GM19099 (cell line): ENCODE measurements around the gene ZNF318.

ENCODE experiments used
- POLR2A ChIP-seq: IDR thresholded peaks from 3 replicates; pipeline ENCODE4 v1.6.1; 2011; ENCODE audit warnings: low read depth; ENCODE audit not compliant: insufficient read length; ENCODE audit errors: extremely low read depth

ZNF318 gene

DNA sequence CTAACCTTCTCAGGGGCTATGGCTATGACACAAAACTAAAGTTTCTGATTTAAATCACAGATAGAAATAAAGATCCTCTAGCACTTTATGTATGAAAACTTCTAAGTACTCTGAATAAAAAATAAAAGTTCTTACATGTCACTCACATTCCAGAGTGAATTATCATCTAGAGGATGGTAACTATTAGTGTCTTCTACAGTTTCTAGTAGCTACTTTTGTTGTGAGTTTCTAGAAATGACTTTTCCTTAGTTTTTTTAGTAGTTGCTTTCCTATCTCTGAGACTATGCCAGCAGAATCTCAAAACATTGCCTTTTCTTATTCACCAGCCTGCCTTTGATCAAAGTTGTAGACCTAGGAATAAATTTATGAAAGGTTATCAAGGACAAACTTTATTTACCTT, 10.1 kb downstream of the ZNF318 start:
- no peak for TF ChIP-seq POLR2A

DNA sequence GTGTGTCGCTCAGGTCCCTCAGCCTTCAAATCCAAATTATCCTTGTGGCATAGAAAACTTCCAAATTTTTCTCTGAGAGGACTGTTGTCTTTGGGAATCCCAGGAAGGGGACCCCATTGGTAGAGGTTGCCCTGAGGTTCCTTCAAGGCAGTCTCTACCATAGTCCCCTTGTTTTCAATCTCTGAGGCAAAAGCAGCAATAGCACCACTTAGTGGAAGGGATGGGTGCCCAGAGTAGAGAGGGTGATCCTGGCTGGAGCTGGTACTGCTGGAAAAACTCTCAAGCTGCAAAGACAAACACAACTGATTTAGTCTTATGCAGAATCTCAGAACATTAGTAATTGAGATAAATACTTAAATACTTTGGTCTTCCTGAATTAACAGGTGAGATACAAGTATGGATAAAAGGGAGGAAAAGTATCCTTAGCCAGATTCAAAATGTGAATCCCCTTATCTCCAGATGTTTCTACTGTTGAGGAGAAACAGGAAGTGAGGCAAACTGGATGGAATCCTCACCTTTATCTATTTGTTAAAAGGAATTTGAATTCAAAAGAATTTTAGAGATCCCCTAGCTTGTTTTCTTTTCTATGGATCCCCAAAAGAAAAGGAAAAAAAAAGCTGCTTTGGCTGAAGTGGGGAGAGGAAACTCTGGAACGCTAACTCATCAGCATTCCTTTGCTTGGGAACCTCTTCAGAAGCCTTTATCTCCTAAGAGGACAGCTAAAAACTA, 13.4 kb downstream of the ZNF318 start:
- no peak for TF ChIP-seq POLR2A

DNA sequence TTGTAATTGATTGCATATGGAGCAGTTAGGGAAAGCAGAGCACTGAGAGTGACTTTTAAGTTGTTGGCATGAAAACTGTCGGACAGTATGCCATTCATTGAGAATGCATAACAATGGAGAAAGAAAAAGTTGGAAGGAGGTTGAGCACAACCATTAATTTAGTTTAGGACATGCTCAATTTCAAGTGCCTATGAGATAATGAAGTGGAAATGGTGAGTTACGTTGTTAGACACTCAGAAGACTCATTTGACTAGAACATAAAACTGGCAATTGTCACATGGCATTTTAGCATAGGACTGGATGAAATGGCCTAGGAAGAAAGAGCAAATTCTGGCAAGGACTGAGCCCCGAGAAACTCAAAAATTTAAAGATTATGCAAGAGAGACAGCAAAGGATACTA, 22.0 kb downstream of the ZNF318 start:
- no peak for TF ChIP-seq POLR2A

DNA sequence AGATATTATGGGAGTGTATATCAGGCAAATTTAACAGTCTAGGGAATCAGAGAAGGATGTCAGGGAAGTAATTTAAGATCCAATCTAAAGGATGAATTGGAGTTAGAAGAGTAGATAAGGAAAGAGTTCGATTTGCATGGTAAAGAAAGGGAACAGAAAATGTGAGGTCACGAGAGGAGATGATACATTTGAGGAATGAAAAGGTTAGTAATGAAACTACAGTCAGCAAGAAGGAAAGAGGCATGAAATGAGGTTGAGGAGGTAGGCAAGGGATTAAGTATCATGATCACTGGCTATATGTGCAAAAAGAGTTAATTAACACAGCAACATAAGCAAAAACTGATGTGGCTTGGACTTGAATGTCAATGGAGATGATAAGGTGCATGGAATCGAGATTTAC, 22.4 kb downstream of the ZNF318 start:
- TF ChIP-seq POLR2A: no peak

DNA sequence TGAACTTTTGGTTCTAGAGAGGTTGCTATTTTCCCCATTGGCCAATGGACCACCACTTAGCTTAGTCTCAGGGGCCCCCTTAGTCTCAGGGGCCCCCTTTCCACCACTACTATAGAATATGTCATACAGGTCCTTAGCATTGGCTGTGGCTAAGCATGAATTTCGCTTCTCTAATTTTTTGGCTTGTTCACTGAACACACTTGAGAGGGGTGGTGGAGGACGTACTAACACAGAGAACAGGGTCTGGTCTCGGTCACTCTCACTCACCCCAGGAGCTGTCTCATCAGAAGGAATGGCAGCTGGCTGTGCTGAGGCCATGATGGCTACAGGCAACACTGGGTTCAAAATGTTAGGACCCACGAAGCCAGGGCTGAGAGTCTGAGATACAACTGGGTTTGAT, 30.3 kb downstream of the ZNF318 start:
- peak; percentile 31 for TF ChIP-seq POLR2A

DNA sequence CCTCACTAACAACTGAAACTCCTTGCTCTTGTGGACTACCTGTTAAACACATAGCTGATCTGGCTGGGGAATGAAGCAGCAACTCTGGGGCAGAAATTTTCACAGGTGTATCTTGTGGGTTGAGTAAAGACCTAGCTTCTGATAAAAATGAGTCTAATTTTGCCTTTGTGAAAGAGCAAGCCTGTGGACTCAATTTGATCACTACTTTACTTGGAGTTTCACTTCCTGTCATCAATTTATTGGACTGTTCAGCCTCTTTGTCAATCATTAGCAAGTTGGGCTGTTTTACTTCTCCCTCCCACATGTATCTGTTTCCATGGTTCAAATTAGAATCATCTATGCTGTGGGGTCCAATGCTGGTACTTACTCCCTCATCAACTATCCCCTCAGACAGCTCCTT, 31.2 kb downstream of the ZNF318 start:
- TF ChIP-seq POLR2A: peak; percentile 49

DNA sequence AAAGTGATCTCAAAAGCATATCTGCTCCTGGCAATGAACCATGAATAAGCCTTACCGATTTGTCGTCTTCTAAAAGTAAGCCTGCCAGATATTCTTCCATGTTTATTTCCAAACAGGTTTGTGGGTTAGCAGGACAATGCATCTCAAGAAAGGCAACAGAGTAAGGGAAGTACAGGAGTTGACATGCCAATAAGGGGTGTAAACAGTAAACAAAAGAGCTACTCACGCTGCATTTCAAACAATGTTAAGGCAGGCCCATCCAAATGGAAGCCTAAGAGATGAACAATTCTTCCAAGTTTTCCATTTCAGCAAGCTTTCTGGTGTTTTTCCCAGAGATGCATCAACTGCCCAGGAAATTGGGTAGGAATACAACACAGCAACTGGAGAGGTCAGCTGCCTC, 33.1 kb downstream of the ZNF318 start:
- TF ChIP-seq POLR2A: no peak

DNA sequence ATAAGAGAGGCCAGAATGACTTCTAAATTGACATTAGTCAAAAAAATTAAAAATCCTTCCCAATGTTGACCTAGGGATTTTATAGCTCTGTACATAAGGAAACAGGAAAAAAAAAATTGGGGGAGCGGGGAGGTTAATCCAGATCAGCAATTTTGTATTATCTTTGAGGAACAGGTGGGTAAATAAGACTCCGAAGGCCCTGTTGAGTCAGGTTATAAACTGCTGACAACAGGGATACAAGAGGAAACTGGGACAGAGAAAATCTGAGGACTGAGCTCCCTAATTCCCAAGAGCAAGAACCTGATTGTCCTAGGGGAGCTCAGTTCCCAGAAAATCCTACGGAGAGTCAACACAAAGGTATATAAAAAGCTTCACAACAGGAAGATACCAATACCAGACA, 34.0 kb downstream of the ZNF318 start:
- no peak for TF ChIP-seq POLR2A

DNA sequence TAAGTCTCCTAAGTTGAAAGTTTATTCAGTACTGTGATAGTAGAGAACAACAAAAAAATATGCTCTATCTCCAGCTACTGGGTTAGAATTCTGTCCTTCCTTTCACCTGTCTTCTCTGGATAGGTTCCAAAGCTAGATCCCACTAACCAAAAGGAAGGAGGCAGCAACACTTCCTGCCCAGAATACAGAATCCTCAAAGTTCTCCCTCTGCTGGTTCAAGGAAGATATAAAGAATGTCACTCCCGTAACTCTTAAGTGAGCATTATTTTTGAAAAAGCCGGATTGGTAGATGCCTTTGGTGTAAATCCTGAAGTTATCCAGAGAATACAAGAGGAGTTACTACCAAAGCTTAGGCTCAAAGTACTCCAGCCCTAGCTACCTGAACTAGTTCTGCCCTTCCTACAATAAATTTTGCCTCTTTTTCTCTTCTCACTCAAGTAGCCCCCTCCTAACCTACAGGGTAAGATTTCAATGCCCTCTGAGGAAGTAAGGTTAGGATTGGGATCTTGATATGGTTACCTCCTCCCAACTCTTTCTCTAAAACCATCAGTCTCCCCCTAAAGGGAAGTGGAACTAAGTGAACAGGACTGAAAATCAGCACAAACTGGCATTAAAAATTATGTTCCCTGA, 34.9 kb downstream of the ZNF318 start:
- TF ChIP-seq POLR2A: no peak

DNA sequence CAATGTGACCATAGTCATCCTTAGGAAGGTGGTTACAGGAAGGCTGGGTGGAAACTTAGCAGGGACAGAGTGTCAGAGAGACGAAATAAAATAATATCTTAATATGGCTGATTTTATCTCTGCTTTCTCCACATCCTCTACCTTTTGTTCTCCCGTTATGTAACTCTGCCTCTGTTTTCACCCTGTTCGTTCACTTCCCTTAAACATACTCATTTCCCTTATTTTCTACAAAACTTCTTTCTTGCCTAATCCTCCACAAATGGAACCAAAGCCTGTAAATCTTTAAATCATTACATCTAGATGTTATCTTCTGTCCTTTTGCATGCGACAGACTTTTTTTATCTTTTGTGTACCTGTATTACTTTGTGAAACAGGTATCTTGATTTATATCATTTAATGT, 37.6 kb downstream of the ZNF318 start:
- TF ChIP-seq POLR2A: no peak

DNA sequence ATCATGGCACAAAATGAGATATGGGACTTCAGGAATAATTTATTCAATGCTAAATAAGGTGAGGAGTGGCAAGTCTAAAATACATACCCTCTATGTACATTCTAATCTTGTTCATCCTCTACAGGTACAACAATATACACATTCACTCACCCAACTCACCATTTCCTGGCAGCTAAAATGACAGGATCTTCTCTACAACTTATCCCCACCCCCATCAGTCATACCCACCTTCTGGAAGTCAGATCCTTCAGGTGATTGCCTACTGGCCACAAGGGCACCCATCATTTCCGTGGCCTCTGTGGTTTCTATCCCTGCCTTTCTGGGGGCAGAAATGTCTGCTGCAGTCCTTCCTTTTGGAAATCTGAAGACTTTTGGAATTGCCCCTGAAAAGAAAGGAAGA, 38.0 kb downstream of the ZNF318 start:
- TF ChIP-seq POLR2A: no peak

DNA sequence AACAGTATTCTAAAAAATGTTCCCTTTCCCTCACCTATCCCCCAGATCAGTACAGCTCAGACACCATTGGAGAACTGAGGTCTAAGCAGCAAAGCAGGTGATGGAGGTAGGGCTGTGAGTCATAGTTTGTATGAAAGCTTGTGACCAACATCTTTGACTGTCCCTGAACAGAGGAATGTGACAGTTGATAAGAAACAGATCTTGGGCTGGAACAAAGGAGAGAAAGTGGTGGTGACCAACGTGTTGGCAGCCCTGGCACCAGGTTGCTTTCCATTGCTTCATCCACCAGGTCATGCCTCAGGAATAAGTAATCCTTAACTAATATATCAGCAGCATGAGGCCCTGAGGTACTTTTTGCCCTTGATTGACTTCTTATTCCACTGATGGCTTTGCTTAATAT, 40.9 kb downstream of the ZNF318 start:
- TF ChIP-seq POLR2A: no peak

DNA sequence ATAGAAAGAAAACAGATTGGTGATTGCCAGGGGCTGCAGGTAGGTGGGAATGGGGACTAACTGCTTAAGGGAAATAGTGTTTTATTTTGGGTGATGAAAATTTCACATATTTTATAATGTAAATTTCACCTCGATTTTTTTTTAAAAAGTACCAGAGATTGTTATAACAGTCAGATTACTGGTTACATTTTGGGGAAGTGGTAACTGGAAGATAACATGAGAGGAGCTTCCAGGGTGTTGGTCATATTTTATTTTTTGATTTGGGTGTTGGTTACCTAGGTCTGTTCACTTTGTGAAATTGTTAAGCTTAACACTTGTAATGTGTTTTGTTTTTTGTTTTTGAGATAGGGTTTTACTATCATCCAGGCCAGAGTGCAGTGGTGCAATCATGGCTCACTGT, 43.6 kb downstream of the ZNF318 start:
- no peak for TF ChIP-seq POLR2A

DNA sequence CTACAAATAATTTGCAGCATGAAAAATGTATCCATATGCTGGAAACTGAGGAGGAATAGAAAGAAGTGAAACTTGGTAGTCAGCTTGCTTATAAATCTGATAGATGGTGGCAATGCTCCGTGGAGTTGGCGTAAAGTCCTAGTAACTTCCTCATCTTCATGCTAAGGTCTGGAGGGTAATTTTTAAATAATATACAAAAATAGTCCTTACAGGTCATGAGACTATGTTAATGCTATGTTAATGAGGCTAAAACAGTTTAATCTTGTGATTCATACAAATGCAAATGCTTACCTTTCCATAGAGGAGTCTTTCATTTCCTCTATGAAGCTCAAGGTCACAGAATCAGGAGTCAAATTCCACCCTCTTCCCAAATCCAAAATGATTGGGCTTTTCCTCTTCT, 51.4 kb downstream of the ZNF318 start:
- no peak for TF ChIP-seq POLR2A

DNA sequence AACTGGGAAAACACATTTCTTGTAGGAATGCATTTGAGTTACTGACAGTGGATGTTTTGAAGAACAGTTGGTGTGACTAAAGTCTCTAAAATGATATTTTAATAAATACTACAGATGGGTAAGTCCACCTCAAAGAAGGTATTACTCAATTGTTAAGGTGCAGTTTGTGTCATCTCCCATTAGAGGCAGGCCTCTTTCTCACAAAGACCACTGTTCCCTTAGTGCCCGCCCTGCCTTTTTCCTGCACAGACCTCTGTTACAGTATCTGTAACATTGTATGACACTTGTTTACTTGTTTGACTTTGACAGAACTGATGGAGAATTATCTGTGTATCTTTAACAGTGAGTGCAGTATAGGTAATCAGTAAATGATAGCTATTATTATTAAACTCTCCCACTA, 55.6 kb downstream of the ZNF318 start:
- no peak for TF ChIP-seq POLR2A

DNA sequence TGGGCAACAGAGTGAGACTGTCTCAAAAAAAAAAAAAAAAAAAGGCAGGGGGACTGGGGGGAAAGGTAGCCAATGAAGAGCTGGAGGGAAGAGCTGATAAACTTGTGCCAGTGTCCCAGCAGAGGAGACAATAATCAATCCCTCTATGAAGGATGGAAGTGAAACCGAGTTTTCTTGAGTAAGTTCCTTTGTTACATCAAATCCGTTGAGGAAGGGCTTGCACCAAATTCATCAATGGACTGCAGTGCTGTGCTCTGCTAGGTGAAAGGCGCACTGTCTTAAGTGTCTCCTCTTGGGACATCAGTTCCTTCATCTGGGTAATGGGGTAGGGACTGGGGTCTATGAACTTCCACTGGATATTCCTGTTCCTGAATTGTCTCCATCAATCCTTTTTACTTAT, 57.8 kb downstream of the ZNF318 start:
- no peak for TF ChIP-seq POLR2A

DNA sequence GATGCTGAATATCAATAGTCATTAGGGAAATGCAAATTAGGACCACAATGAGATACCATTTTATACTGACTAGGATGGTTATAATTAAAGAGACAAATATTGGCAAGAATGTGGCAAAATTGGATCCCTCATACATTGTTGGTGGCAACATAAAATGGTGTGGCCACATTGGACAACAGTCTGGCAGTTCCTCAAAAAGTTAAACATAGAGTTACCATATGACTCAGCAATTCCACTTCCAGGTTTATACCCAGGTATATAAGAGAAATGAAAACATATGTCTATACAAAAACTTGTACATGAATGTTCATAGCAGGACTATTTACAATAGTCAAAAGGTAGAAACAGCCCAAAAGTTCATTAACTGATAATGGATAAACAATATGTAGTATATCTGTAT, 58.8 kb downstream of the ZNF318 start:
- TF ChIP-seq POLR2A: no peak
